HL-60 (cell line): ENCODE results near the gene LUC7L.

Source experiments
- DNase-seq, 2 experiments: peaks; one replicate each; pipeline ENCODE4 v3.0.0-alpha.2; 2010 to 2020; ENCODE audit warnings: low read depth in 1 of 2, low spot score in 1 of 2
- H3K27ac ChIP-seq: fragments of 250-450 bp; sonication (Bioruptor Pico); replicated peaks from 2 replicates; pipeline ENCODE4 v1.5.1; 2020; ENCODE audit warnings: mild to moderate bottlenecking, moderate library complexity
- H3K27me3 ChIP-seq: fragments of 250-450 bp; sonication (Bioruptor Pico); 2 replicates; pipeline ENCODE4 v1.5.1; 2021; ENCODE audit warnings: mild to moderate bottlenecking, moderate library complexity; ENCODE audit not compliant: insufficient read depth, poor library complexity, severe bottlenecking
- H3K4me3 ChIP-seq: replicated peaks from 2 replicates; pipeline ENCODE4 v1.5.1; 2011; ENCODE audit warnings: mild to moderate bottlenecking, control low read depth, low read length; ENCODE audit not compliant: insufficient read depth
- GABPA ChIP-seq: IDR thresholded peaks from 2 replicates; pipeline ENCODE4 v1.6.1; 2012; ENCODE audit warnings: low read depth
- POLR2AphosphoS5 ChIP-seq: IDR thresholded peaks from 2 replicates; pipeline ENCODE4 v1.6.1; 2012; ENCODE audit warnings: low read depth
- SPI1 ChIP-seq: IDR thresholded peaks from 2 replicates; pipeline ENCODE4 v1.6.1; 2012; ENCODE audit warnings: low read depth, mild to moderate bottlenecking, borderline replicate concordance
- TF ChIP-seq, protein P1 (sequence below): IDR thresholded peaks from 2 replicates; pipeline ENCODE4 v1.6.1; 2012; ENCODE audit warnings: low read depth; ENCODE audit not compliant: insufficient replicate concordance
- TF ChIP-seq, protein P2 (sequence below): IDR thresholded peaks from one replicate; pipeline ENCODE4 v1.5.1; 2011; ENCODE audit warnings: low read length, control low read depth, inconsistent platforms; ENCODE audit not compliant: insufficient read depth

The LUC7L gene

DNA sequence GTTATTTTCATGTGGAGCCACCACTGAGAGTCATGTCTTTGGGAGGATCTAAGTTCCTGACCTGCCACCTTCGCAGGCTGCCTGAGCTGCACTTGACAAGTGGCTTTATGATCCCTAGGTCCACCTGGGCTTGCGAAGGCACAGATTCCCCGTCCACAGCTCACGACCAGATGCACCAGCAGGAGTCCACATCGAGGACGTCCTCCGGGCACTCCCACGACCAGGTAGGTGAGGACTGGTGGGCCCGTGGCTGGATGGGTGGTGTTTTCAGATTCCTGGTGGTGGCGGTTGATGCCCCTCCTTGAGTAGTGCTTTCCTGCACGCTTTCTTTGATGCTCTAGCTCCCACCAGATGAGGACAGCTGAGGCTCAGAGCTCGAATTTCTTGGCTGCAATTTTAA is 20.2 kb upstream of the LUC7L start:
- no peaks in the 10 kb centered on the region for H3K27me3 ChIP-seq
- no peak for DNase-seq
- TF ChIP-seq, protein P1, sequence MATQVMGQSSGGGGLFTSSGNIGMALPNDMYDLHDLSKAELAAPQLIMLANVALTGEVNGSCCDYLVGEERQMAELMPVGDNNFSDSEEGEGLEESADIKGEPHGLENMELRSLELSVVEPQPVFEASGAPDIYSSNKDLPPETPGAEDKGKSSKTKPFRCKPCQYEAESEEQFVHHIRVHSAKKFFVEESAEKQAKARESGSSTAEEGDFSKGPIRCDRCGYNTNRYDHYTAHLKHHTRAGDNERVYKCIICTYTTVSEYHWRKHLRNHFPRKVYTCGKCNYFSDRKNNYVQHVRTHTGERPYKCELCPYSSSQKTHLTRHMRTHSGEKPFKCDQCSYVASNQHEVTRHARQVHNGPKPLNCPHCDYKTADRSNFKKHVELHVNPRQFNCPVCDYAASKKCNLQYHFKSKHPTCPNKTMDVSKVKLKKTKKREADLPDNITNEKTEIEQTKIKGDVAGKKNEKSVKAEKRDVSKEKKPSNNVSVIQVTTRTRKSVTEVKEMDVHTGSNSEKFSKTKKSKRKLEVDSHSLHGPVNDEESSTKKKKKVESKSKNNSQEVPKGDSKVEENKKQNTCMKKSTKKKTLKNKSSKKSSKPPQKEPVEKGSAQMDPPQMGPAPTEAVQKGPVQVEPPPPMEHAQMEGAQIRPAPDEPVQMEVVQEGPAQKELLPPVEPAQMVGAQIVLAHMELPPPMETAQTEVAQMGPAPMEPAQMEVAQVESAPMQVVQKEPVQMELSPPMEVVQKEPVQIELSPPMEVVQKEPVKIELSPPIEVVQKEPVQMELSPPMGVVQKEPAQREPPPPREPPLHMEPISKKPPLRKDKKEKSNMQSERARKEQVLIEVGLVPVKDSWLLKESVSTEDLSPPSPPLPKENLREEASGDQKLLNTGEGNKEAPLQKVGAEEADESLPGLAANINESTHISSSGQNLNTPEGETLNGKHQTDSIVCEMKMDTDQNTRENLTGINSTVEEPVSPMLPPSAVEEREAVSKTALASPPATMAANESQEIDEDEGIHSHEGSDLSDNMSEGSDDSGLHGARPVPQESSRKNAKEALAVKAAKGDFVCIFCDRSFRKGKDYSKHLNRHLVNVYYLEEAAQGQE: no peak
- no peak for TF ChIP-seq GABPA
- TF ChIP-seq, protein P2, sequence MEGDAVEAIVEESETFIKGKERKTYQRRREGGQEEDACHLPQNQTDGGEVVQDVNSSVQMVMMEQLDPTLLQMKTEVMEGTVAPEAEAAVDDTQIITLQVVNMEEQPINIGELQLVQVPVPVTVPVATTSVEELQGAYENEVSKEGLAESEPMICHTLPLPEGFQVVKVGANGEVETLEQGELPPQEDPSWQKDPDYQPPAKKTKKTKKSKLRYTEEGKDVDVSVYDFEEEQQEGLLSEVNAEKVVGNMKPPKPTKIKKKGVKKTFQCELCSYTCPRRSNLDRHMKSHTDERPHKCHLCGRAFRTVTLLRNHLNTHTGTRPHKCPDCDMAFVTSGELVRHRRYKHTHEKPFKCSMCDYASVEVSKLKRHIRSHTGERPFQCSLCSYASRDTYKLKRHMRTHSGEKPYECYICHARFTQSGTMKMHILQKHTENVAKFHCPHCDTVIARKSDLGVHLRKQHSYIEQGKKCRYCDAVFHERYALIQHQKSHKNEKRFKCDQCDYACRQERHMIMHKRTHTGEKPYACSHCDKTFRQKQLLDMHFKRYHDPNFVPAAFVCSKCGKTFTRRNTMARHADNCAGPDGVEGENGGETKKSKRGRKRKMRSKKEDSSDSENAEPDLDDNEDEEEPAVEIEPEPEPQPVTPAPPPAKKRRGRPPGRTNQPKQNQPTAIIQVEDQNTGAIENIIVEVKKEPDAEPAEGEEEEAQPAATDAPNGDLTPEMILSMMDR: no peak
- no peak for TF ChIP-seq POLR2AphosphoS5
- no peak for TF ChIP-seq SPI1
- H3K4me3 ChIP-seq: no peak overlapping the region
- H3K27ac ChIP-seq: no peak overlapping the region

DNA sequence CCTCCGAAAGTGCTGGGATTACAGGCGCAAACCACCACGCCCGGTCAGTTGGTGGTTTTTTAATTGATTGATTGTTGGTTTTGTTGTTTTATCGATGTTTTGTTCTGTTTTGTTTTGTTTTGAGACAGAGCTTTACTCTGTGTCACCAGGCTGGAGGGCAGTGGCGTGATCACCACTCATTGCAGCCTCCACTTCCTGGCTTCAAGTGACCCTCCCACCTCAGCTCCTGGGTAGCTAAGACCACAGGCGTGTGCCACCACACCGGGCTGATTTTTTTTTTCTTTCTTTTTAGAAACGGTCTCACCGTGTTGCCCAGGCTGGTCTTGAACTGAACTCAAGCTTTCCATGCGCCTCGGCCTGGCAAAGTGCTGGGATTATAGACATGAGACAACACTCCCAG is 17.8 kb upstream of the LUC7L start:
- no peak for DNase-seq
- no peak overlapping the region for H3K27ac ChIP-seq
- no peak overlapping the region for H3K4me3 ChIP-seq
- no peak for TF ChIP-seq GABPA
- TF ChIP-seq, protein P2: no peak
- TF ChIP-seq, protein P1: no peak
- no peak for TF ChIP-seq SPI1
- no peak for TF ChIP-seq POLR2AphosphoS5
- no peaks in the 10 kb centered on the region for H3K27me3 ChIP-seq

DNA sequence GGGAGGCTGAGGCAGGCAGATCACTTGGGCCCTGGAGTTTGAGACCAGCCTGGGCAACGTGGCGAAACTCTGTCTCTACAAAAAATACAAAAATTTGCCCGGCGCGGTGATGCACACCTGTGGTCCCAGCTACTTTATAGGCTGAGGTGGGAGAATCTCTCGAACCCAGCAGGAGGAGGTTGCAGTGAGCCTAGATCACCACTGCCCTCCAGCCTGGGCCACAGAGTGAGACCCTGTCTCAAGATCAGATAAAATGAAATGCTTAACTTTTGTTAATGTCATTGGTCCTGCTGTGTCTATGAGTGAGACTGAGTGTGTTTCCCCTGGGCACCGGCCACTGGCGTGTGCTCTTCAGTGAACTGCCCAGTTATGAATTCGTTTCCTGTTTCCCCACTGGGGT is 15.9 kb upstream of the LUC7L start:
- H3K27me3 ChIP-seq: no peaks in the 10 kb centered on the region
- no peak overlapping the region for H3K4me3 ChIP-seq
- TF ChIP-seq GABPA (no peak), SPI1 (no peak), POLR2AphosphoS5 (no peak)
- TF ChIP-seq, protein P1: no peak
- TF ChIP-seq, protein P2: no peak
- H3K27ac ChIP-seq: no peak overlapping the region
- no peak for DNase-seq
